Stimulated activated CD8-positive, alpha-beta memory T cell treated with anti-CD3 and anti-CD28 coated beads, Interleukin-7, amount 100 ng/mL, for 24 hours (primary cell): ENCODE measurements around the gene ANKRD65.
"Not testable (repeated sequence)": the region's sequence is repeated elsewhere in the genome, so short reads cannot be mapped to it uniquely, and the experiment has no call there.

ENCODE experiments used
- DNase-seq: peaks from one replicate; pipeline ENCODE4 v3.0.0-alpha.2; 2020; ENCODE audit warnings: low read depth

Gene ANKRD65

DNA sequence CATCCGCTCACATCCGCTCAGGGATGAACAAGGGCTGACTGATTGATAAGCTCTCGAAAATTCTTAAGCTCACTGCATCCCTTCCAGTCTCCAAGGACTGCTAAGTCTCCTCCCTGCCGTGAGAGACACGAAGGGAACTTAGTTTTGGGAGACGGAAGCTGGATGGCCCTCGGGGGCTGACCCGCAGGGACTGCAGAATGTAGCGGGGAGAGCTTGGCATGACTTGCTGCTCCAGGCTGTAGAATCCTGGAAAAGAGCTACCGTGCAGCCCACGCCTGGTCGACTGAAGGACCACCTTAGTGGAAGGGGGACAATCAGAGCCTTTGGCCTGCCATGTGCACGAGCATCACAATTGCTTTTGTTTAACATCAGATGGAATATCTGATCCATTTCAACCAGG, 5.3 kb downstream of the ANKRD65 start:
- no peak for DNase-seq

GRCh38 chr1:1412311-1412902, 8.7 kb downstream of the ANKRD65 start:
- not testable (repeated sequence) for DNase-seq

- DNase-seq, result no peak
These were observed 9.4 kb downstream of the ANKRD65 start for GRCh38 chr1:1411626-1412025.

DNA sequence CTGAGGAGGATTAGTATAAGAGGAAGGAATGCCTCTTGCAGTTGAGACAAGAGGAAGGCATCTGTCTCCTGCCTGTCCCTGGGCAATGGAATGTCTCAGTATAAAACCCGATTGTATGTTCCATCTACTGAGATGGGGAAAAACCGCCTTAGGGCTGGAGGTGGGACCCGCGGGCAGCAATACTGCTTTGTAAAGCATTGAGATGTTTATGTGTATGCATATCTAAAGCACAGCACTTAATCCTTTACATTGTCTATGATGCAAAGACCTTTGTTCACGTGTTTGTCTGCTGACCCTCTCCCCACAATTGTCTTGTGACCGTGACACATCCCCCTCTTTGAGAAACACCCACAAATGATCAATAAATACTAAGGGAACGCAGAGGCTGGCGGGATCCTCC, 10.8 kb downstream of the ANKRD65 start:
- DNase-seq, result not testable (repeated sequence)

GRCh38 chr1:1407636-1408318, 13.3 kb downstream of the ANKRD65 start:
- no peak for DNase-seq

GRCh38 chr1:1406821-1407635, 14.0 kb downstream of the ANKRD65 start, which contains the start of gene MRPL20:
Gene MRPL20, minus strand, starts transcription at chr1:1407293. Its CDS starts 76 bp downstream, at chr1:1407217.
- peak; percentile 90 for DNase-seq

DNA sequence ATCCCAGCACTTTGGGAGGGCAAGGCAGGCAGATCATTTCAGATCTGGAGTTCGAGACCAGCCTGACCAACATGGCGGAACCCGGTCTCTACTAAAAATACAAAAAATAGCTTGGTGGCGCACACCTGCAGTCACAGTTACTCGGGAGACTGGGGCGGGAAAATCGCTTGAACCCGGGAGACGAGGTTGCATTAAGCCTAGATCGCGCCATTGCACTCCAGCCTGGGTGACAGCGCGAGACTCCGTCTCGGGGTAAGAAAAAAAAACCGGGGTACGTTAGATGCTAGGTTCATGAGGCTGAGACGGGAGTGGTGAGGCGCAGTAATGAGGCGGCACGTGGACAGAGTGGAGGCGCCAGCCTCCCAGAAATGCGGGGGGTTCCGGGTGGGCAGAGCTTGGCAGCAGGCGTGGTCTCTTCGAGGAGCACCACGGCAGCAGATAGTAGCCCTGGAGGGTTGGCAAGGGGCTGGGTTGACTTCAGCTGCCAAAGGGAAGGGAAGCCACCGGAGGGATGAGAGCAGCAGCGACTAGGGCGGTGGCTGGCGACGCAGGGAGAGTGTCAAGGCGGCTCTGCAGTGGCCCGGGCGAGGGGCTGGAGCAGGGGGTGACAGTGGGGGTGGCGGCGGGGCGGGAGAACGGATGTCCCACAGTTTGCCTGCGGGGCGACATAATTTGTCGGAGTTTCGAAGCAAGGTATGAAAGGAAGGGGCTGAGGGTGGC, 14.8 kb downstream of the ANKRD65 start:
- no peak for DNase-seq

DNA sequence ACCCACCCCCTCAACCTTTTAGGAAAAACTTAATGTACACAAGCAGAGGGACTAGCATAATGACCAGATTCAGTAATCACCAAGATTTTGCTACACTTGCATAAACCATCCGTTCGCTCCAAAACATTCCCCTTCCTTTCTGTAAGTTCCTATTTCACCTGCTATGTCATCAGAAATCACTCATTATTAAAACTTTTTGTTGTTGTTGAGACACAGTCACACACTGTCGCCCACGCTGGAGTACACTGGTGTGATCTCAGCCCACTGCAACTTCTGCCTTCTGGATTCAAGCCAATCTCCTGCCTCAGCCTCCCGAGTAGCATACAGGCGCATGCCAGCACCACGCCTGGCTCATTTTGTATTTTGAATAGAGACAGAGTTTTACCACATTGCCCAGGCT, 17.4 kb downstream of the ANKRD65 start:
- DNase-seq, result no peak

DNA sequence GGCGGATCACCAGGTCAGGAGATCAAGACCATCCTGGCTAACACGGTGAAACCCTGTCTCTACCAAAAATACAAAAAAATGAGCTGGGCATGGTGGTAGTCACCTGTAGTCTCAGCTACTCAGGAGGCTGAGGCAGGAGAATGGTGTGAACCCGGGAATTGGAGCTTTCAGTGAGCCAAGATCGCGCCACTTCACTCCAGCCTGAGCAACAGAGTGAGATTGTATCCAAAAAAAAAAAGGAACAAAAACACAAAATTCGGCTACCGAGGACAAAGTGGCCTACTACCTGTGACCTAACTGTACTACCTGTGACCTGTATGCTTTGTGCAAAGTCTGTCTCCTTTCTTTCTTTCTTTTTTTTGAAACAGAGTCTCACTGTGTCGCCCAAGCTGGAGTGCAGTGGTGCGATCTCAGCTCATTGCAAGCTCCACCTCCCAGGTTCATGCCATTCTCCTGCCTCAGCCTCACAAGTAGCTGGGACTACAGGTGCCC, 18.1 kb downstream of the ANKRD65 start:
- not testable (repeated sequence) for DNase-seq

DNA sequence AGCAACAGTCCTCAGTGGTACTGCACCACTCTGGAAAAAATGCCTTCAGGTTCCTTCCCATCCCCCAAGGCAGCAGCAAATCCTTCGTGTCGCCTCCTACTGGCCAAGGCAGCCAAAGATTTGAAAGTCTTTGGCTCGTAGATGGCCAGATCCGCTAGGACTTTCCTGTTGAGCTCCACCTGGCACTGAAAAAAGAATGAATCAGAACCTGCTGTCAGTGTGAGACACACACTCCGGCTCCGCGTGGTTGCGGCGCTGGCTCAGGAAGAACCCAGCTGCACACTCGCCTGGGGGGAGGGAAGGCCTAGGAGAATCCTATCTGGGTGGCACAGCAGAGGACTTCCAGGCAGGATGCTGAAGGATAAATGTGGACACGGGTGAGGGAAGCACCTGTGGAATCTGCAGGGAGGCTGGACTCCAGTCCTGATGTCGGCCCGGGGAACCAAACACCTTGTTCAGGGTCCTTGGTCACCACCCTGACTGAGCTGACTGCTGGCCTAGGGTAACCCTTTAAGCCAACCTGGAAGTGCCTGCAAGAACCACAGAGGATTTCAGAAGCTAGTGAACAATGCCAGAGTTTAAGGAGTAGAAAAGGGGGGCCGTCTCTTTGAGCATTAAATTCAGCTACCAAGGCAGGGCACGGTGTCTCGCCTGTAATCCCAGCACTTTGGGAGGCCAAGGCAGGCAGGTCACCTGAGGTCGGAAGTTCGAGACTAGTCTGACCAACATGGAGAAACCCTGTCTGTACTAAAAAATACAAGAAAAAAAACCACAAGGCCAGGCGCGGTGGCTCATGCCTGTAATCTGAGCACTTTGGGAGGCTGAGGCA, 18.8 kb downstream of the ANKRD65 start:
- no peak for DNase-seq

DNA sequence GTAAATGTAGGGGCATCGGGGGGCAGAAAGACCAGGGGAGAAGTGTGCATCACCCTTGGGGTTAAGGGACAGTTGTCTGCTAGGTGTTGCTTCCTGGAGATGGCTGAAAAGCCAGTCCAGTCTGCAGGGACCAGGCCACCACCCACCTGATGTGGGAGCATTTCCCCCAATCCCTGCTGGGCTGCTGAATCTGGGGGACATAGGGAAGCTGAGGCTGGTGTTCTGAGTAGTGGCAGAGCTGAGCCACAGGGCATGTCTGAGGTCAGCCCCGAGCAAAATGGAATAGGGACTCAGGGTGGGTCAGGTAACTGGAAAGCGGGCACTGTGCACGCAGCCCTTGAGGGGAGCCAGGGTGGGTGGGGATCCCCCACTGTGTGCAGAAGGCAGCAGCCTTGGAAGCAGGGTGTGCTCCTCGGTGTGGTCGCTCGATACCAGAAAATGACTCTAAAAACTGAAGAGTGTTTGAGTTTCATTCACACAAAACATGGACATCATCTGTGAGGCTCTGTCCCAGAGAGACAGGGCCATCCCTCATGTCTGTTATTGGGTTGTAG, 19.5 kb downstream of the ANKRD65 start:
- DNase-seq, result no peak

- DNase-seq, result no peak
These were observed 20.3 kb downstream of the ANKRD65 start for GRCh38 chr1:1400576-1401456.

- DNase-seq, result no peak
These were observed 21.1 kb downstream of the ANKRD65 start for GRCh38 chr1:1399872-1400575.

GRCh38 chr1:1399187-1399871, 21.7 kb downstream of the ANKRD65 start, which contains the start of gene CCNL2:
Gene CCNL2, minus strand, starts transcription at chr1:1399335. Its CDS starts 29 bp downstream, at chr1:1399306.
- peak; percentile 97 for DNase-seq

DNA sequence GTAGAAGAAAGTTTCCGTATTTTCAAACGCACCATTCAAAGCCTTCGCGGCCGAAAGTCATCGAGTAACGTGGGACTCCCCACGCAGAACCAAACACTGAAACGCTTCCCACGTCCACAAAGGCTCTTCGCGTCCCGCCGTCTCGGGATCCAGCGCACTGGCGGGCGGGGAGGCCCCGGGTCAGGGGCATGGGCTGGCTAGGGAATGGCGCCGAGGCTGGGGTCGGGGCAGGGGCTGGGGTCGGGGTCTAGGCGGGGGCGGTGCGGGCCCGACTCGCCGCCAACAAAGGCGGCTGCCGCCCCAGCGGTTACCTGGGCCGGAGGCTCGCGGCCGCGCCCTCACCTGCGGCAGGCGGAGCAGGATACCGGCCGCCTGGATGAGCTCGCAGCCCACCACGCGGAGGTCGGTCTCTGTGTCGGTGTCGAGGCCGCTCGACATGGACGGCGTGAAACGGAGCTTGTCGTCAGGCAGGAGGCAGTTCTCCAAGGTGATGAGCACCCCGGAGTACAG, 22.3 kb downstream of the ANKRD65 start:
- DNase-seq, result no peak

DNA sequence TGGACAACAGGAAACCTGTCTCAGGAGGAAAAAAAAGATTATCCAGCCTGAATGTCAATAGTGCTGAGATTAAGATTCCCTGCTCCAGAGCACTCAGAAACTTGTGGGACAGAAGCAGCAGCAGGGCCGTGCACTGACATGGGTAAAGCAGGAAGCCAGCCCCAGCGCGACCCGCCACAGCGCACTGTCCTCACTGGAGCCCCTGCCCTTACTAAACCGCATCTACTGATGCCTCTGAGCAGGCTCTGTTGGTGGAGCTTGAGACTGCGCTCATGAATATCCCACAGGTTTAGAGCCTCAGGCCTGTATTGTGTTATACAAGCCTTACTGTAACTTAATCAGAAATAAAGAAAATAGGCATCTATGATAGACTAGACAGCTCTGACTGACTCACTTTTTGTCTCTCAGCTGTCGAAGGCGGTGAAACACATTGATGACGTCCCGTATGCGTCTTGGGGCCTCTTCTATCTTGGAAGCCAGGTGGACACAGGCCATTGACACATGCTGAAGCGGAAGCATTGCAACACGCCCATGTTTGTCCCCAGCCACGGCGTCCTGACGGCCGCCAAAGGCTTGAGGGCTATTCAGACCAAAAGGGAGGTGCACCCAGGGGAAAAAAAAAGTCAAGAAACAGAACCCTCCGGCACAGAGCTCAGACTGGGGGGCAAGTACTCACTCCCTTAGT, 23.1 kb downstream of the ANKRD65 start:
- DNase-seq, result no peak

GRCh38 chr1:1395166-1395565, 25.9 kb downstream of the ANKRD65 start:
- no peak for DNase-seq

DNA sequence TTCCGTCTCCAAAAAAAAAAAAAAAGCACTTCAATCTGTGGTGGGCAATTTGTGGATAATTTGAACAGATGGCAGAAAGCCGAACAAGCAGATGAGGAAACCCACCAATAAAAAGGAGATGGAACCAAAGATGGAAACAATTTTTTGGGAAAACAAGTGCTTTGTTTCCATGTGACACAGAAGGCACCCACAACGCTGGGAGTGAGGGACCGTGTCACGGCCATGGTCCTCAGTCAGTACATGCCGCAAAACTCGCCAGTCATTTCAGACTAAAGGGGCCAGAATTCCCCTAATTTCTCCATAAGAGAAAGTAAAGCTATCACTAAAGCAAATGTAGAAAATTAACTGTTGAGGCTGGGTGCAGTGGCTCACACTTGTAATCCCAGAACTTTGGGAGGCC, 27.0 kb downstream of the ANKRD65 start:
- no peak for DNase-seq
